HEK293T (cell line): ENCODE results near the gene ARAP2.

Source experiments
- BHLHE40 ChIP-seq: fragments of 450-650 bp; IDR thresholded peaks from 2 replicates; pipeline ENCODE4 v1.6.1; 2016; ENCODE audit warnings: mild to moderate bottlenecking, moderate library complexity, borderline replicate concordance
- FOXK2 ChIP-seq: fragments of 450-650 bp; IDR thresholded peaks from 2 replicates; pipeline ENCODE4 v1.6.1; 2016; ENCODE audit warnings: mild to moderate bottlenecking
- FOXM1 ChIP-seq: fragments of 450-650 bp; IDR thresholded peaks from 2 replicates; pipeline ENCODE4 v1.6.1; 2017; ENCODE audit warnings: mild to moderate bottlenecking, borderline replicate concordance
- LEF1 ChIP-seq: fragments of 450-650 bp; IDR thresholded peaks from 2 replicates; pipeline ENCODE4 v1.6.1; 2017; ENCODE audit warnings: mild to moderate bottlenecking, borderline replicate concordance
- NFRKB ChIP-seq: fragments of 450-650 bp; IDR thresholded peaks from 2 replicates; pipeline ENCODE4 v1.6.1; 2016; ENCODE audit warnings: mild to moderate bottlenecking, moderate library complexity
- TARDBP ChIP-seq: fragments of 450-650 bp; IDR thresholded peaks from 2 replicates; pipeline ENCODE4 v1.6.1; 2016

DNA sequence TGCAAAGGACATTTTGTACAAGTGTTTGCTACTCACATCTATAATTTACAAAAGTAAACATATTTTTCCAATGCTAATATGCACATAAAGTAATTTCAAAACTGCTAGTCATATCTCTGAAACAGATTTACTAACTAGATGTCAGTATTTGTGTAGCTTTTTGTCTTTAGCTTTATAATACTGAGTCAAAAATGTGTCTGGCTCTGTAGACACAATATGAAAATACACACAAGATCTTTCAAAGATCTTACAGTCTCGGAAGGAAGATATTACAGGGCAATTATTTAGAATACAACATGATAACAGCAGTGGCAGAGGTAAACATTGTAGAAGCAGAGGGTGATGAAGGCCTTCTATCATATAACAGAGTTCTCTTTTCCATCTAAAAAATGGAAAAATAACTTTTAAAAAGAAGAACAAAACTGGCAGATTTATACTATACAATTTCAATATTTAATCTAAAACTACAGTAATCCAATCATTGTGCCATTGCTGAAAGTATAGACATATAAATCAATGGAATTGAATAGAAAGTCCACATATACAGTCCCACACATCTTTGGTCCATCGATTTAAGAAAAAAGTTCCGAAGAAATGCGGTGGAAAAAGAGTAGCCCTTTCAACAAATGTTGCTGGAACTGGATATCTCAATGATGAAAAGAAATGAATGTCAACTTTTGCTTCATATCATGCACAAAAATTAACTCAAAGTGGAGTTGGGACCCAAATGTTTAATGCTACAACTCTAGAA lies 29.4 kb downstream of the ARAP2 start:
- TF ChIP-seq TARDBP (no peak), FOXM1 (no peak), LEF1 (no peak), NFRKB (no peak), BHLHE40 (no peak), FOXK2 (no peak)
